HepG2 (cell line): Measurements from ENCODE around the gene PLEKHG4B.

ENCODE experiments used
- HDAC2 ChIP-seq: sonication (generic); formaldehyde crosslinking; IDR thresholded peaks from 2 replicates; pipeline ENCODE4 v1.4.0; 2020; ENCODE audit warnings: missing genetic modification reagents
- REPIN1 ChIP-seq: sonication (generic); formaldehyde crosslinking; IDR thresholded peaks from 2 replicates; pipeline ENCODE4 v1.8.0; 2022; ENCODE audit warnings: missing genetic modification reagents, low read depth, mild to moderate bottlenecking, borderline replicate concordance
- SIN3A ChIP-seq: IDR thresholded peaks from 2 replicates; pipeline ENCODE4 v1.6.1; 2011; ENCODE audit warnings: low read depth, mild to moderate bottlenecking, control low read depth, low read length, borderline replicate concordance
- SP1 ChIP-seq, 2 experiments: fragments of 450-650 bp in 1 of 2; sonication (generic) in 1 of 2; formaldehyde crosslinking in 1 of 2; IDR thresholded peaks; 2 replicates each; pipeline versions ENCODE4 v1.4.0 to v1.6.1; 2016 to 2020; ENCODE audit warnings: missing genetic modification reagents in 1 of 2
- YY1 ChIP-seq: IDR thresholded peaks from 2 replicates; pipeline ENCODE4 v1.6.1; 2011; ENCODE audit warnings: low read length, low read depth, moderate library complexity, mild to moderate bottlenecking; ENCODE audit not compliant: insufficient read depth, insufficient replicate concordance
- TF ChIP-seq, protein P1 (sequence below): sonication (generic); IDR thresholded peaks from 2 replicates; pipeline ENCODE4 v1.6.1; 2016; ENCODE audit warnings: low read depth, borderline replicate concordance

DNA sequence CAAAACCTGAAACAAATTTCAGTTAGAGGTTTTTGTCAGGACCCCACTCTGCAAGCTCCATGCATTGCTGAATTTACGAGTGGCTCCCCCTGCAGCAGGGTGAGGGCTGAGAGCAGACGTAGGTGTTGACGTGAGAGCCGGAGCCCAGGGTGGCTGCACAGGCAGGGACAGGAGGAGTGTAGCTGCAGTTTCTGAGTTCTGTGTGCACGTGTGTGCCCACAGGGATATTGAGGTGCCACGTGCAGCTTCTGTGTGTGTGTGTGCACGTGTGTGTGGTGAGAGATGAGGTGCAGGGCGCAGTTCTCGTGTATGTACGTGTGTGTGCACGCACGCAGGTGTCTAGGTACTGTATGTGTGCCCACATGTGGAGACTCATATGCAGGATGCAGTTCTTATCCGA lies 14.6 kb downstream of the PLEKHG4B start:
- TF ChIP-seq SIN3A (no peak), HDAC2 (no peak), SP1 (IDR thresholded peaks at IDR 0.05) (no peak), SP1 (CRISPR knock-in tag; IDR thresholded peaks at IDR 0.05) (no peak), YY1 (no peak), REPIN1 (CRISPR knock-in tag) (no peak)
- TF ChIP-seq, protein P1, sequence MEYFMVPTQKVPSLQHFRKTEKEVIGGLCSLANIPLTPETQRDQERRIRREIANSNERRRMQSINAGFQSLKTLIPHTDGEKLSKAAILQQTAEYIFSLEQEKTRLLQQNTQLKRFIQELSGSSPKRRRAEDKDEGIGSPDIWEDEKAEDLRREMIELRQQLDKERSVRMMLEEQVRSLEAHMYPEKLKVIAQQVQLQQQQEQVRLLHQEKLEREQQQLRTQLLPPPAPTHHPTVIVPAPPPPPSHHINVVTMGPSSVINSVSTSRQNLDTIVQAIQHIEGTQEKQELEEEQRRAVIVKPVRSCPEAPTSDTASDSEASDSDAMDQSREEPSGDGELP = no peak
